Peyer's patch (tissue), 4 donors: ENCODE measurements around the gene CACNA1I.

Experiments
- POLR2A ChIP-seq, 2 donors: fragments of 450-650 bp; IDR thresholded peaks; one replicate each; pipeline ENCODE4 v1.5.1; 2017; ENCODE audit warnings: antibody characterized with exemption in 2 of 2, mild to moderate bottlenecking in 2 of 2, moderate library complexity in 2 of 2
- TF ChIP-seq, protein P1 (sequence below), 6 experiments: fragments of 450-650 bp in 4 of 6; fragments of 200-600 bp in 2 of 6; sonication (generic) in 1 of 6; IDR thresholded peaks; one replicate each; pipeline ENCODE4 v1.5.1; 2017 to 2019; ENCODE audit warnings: antibody characterized with exemption in 6 of 6, mild to moderate bottlenecking in 3 of 6, moderate library complexity in 1 of 6

DNA sequence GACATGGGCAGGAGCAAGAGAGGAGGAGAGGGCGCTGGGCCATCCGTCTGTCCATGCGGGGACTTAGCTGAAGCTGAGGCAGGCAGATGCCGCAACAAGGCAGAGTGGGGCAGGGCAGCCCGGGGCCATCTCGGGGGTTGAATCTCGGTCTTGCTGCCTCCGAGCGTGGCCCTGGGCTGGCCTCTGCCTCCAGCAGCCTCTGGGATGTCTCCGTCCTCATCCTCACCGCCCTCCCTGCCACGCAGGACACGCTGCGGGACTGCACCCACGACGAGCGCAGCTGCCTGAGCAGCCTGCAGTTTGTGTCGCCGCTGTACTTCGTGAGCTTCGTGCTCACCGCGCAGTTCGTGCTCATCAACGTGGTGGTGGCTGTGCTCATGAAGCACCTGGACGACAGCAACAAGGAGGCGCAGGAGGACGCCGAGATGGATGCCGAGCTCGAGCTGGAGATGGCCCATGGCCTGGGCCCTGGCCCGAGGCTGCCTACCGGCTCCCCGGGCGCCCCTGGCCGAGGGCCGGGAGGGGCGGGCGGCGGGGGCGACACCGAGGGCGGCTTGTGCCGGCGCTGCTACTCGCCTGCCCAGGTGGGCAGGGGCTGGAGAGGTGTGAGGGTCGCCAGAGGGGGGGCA is 108.4 kb downstream of the CACNA1I start:
- TF ChIP-seq, protein P1, sequence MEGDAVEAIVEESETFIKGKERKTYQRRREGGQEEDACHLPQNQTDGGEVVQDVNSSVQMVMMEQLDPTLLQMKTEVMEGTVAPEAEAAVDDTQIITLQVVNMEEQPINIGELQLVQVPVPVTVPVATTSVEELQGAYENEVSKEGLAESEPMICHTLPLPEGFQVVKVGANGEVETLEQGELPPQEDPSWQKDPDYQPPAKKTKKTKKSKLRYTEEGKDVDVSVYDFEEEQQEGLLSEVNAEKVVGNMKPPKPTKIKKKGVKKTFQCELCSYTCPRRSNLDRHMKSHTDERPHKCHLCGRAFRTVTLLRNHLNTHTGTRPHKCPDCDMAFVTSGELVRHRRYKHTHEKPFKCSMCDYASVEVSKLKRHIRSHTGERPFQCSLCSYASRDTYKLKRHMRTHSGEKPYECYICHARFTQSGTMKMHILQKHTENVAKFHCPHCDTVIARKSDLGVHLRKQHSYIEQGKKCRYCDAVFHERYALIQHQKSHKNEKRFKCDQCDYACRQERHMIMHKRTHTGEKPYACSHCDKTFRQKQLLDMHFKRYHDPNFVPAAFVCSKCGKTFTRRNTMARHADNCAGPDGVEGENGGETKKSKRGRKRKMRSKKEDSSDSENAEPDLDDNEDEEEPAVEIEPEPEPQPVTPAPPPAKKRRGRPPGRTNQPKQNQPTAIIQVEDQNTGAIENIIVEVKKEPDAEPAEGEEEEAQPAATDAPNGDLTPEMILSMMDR (IDR thresholded peaks at IDR 0.05) = no peak
- no peak for TF ChIP-seq POLR2A (IDR thresholded peaks at IDR 0.05)
